Endothelial cell of umbilical vein (primary cell): ENCODE results near the gene CROCC2. TPM values are rescaled to one million over a fixed set of nuclear protein-coding genes. Genes with fewer than 3 reads are reported as not detected.

Experiments used
- BruUV-seq: library from RNA; stranded (reverse); fragments of 400-500 nt; replicated peaks from 2 replicates; lab custom pipeline; 2021; lab: Mats Ljungman, UMichigan
- CTCF ChIA-PET: fragments of 300-600, 350-600 bp; sonication (Branson Sonifier 250); formaldehyde crosslinking; loops from one replicate; lab custom pipeline; 2021; ENCODE audit warnings: antibody characterized with exemption, inconsistent platforms; lab: Charles Lee
- POLR2A ChIA-PET: fragments of 300-600, 350-600 bp; sonication (Branson Sonifier 250); formaldehyde crosslinking; loops from one replicate; lab custom pipeline; 2021; ENCODE audit warnings: antibody characterized with exemption, inconsistent platforms; lab: Charles Lee
- DNase-seq: peaks from one replicate; pipeline ENCODE4 v3.0.0-alpha.2; 2011; ENCODE audit warnings: low read depth, low spot score
- FAIRE-seq: peaks from 2 replicates; lab custom pipeline; 2011; peaks lifted over from hg19 to GRCh38; lab: Jason Lieb, UNC
- H2AFZ ChIP-seq: 2 replicates; pipeline ENCODE4 v1.6.0; 2012; ENCODE audit warnings: low read depth, low read length, control low read depth, inconsistent platforms
- H3K27ac ChIP-seq: 2 replicates; pipeline ENCODE4 v1.5.1; 2011; ENCODE audit warnings: low read depth, mild to moderate bottlenecking, control low read depth, low read length, moderate library complexity; ENCODE audit not compliant: insufficient read depth
- H3K27me3 ChIP-seq, 2 experiments: 2 replicates each; pipeline versions ENCODE4 v1.6.0 to v1.6.1; 2011; ENCODE audit warnings: low read length in 2 of 2, mixed read lengths in 1 of 2; ENCODE audit not compliant: control insufficient read depth in 2 of 2, insufficient read depth in 2 of 2
- H3K36me3 ChIP-seq, 2 experiments: 2 replicates in 1 of 2; 3 replicates in 1 of 2; pipeline ENCODE4 v1.5.1; 2011; ENCODE audit warnings: low read length in 2 of 2, mild to moderate bottlenecking in 1 of 2, moderate library complexity in 1 of 2; ENCODE audit not compliant: control insufficient read depth in 2 of 2, insufficient read depth in 2 of 2; ENCODE audit errors: extremely low read depth in 1 of 2
- H3K4me1 ChIP-seq: 3 replicates; pipeline ENCODE4 v1.5.1; 2011; ENCODE audit warnings: mild to moderate bottlenecking, low read length; ENCODE audit not compliant: control insufficient read depth, insufficient read depth; ENCODE audit errors: extremely low read depth
- H3K4me2 ChIP-seq: 2 replicates; pipeline ENCODE4 v1.6.1; 2011; ENCODE audit warnings: low read length, control low read depth, mixed read lengths; ENCODE audit not compliant: insufficient read depth
- H3K4me3 ChIP-seq, 3 experiments: fragments of 200-600 bp in 1 of 3; sonication (generic), shearing (Covaris generic) in 1 of 3; replicated peaks in 1 of 3; 2 replicates each; pipeline ENCODE4 v1.5.1; 2011 to 2016; ENCODE audit warnings: control low read depth in 3 of 3, low read length in 3 of 3, mild to moderate bottlenecking in 2 of 3, inconsistent platforms in 1 of 3, low read depth in 1 of 3, moderate library complexity in 1 of 3; ENCODE audit not compliant: insufficient read depth in 1 of 3
- H3K79me2 ChIP-seq: 2 replicates; pipeline ENCODE4 v1.6.0; 2012; ENCODE audit warnings: low read length, inconsistent platforms; ENCODE audit not compliant: control insufficient read depth, insufficient read depth
- H3K9ac ChIP-seq: replicated peaks from 2 replicates; pipeline ENCODE3; 2011; ENCODE audit warnings: low read length, control low read depth; ENCODE audit not compliant: insufficient read depth; ENCODE audit errors: extremely low read depth
- H3K9me1 ChIP-seq: replicated peaks from 3 replicates; pipeline ENCODE4 v1.6.0; 2011; ENCODE audit warnings: mild to moderate bottlenecking, low read length; ENCODE audit not compliant: control insufficient read depth, insufficient read depth; ENCODE audit errors: extremely low read depth
- H3K9me3 ChIP-seq: replicated peaks from 2 replicates; pipeline ENCODE4 v1.5.1; 2012; ENCODE audit warnings: low read length, inconsistent platforms; ENCODE audit not compliant: control insufficient read depth, insufficient read depth
- H4K20me1 ChIP-seq: replicated peaks from 2 replicates; pipeline ENCODE3; 2011; ENCODE audit warnings: mild to moderate bottlenecking, low read length; ENCODE audit not compliant: control insufficient read depth, insufficient read depth; ENCODE audit errors: extremely low read depth
- CTCF ChIP-seq, 2 donors: IDR thresholded peaks; 1 replicate in 1 of 2; 2 replicates in 1 of 2; pipeline ENCODE4 v1.5.1; 2011; ENCODE audit warnings: low read length in 2 of 2, mild to moderate bottlenecking in 2 of 2, moderate library complexity in 2 of 2, control low read depth in 1 of 2, inconsistent platforms in 1 of 2, low read depth in 1 of 2; ENCODE audit not compliant: insufficient read depth in 1 of 2; ENCODE audit errors: extremely low read depth in 1 of 2
- EZH2 ChIP-seq: IDR thresholded peaks from 2 replicates; pipeline ENCODE4 v1.6.1; 2012; ENCODE audit warnings: borderline replicate concordance, low read depth, mild to moderate bottlenecking, moderate library complexity, low read length, inconsistent platforms; ENCODE audit not compliant: severe bottlenecking
- GATA2 ChIP-seq: IDR thresholded peaks from 2 replicates; pipeline ENCODE4 v1.7.0; 2011; ENCODE audit warnings: low read depth, mild to moderate bottlenecking, moderate library complexity, mixed read lengths, low read length; ENCODE audit not compliant: insufficient read length, insufficient read depth
- MAX ChIP-seq: IDR thresholded peaks from 2 replicates; pipeline ENCODE4 v1.6.1; 2011; ENCODE audit not compliant: insufficient read depth, insufficient read length
- MYC ChIP-seq: IDR thresholded peaks from one replicate; pipeline ENCODE4 v1.6.1; 2011; ENCODE audit warnings: mild to moderate bottlenecking, low read depth, low read length
- POLR2AphosphoS5 ChIP-seq: IDR thresholded peaks from 2 replicates; pipeline ENCODE4 v1.6.1; 2012; ENCODE audit warnings: low read depth, mild to moderate bottlenecking, control low read depth, low read length, moderate library complexity; ENCODE audit not compliant: insufficient read depth
- dilution Hi-C: fragments of 300-500 bp; cut with MboI; formaldehyde crosslinking; loops from one replicate; pipeline ENCODE4 v1.15.0; 2019; ENCODE audit warnings: low sequenced_read_pairs; ENCODE audit not compliant: extremely low pct_ligation_motif_present
- intact Hi-C: fragments of 100-400 bp; cut with micrococcal nuclease; formaldehyde crosslinking; loops from one replicate; pipeline ENCODE4 v1.10.0; 2022
- polyA plus RNA-seq, 4 experiments: library from polyadenylated mRNA; depleted of rRNA in 3 of 4; stranded (reverse) in 3 of 4; unstranded in 1 of 4; fragments of >200 nt; gene quantifications; 2 replicates each; pipeline versions ENCODE4 v1.2.1 to v1.2.3, GENCODE V29; 2011 to 2012; ENCODE audit warnings: missing spikeins in 1 of 4
- total RNA-seq: library from RNA; stranded (reverse); gene quantifications from 2 replicates; pipeline ENCODE4 v1.2.3, GENCODE V29; 2021

Gene CROCC2
- total and polyA plus RNA-seq, 2 donors (not counting 3 experiments of a cell fraction or from before 2014, with no cell fraction given) = not detected

GRCh38 chr2:240902615-240903041 lies 3.5 kb upstream of the CROCC2 start:
- no peak overlapping the region for H3K9ac ChIP-seq
- FAIRE-seq = no peak
- TF ChIP-seq MYC = no peak
- TF ChIP-seq POLR2AphosphoS5 = no peak
- no peak for TF ChIP-seq CTCF (IDR thresholded peaks at IDR 0.05; ENCODE audit: extremely low read depth in 1 of 2, insufficient read depth in 1 of 2, low read depth in 1 of 2, low read length in 2 of 2)
- no peak for TF ChIP-seq MAX
- TF ChIP-seq GATA2 = no peak
- TF ChIP-seq EZH2 = no peak
- H3K4me3 ChIP-seq = no peak overlapping the region
- no peaks in the 10 kb centered on the region for H3K9me1 ChIP-seq
- intact Hi-C loops = no loop called here
- DNase-seq = no peak
- ChIA-PET POLR2A (no interaction called here), CTCF (interaction anchor here (1.5 to 3.6 kb wide), 2 partner anchors 11 to 62 kb away, joined by 4 to 18 read pairs; no protein-coding TSS in a partner anchor)
- no peak overlapping the region for H3K4me2 ChIP-seq
- dilution Hi-C loops = no loop called here
- H3K4me1 ChIP-seq = peaks cover 11% of the 10 kb centered on the region
- H4K20me1 ChIP-seq = no peaks in the 10 kb centered on the region
- H2AFZ ChIP-seq = no peak overlapping the region
- BruUV-seq = no TSS peak
- no peak overlapping the region for H3K27ac ChIP-seq
- H3K9me3 ChIP-seq = no peaks in the 10 kb centered on the region
- no peaks in the 10 kb centered on the region for H3K79me2 ChIP-seq
- H3K27me3 ChIP-seq = no peaks in the 10 kb centered on the region
- no peaks in the 10 kb centered on the region for H3K36me3 ChIP-seq
